Adrenal gland (tissue), 12 donors: ENCODE results near the gene CHST14. TPM values are rescaled to one million over a fixed set of nuclear protein-coding genes. Genes with fewer than 3 reads are reported as not detected.

Experiments
- DNase-seq, 7 donors: peaks; one replicate each; pipeline ENCODE4 v3.0.0-alpha.2; 2019 to 2020
- H3K27ac ChIP-seq, 5 donors: fragments of 200-600 bp; sonication (generic) in 4 of 5; 1 replicate in 3 of 5; 2 replicates in 2 of 5; pipeline versions ENCODE4 v1.5.1 to v1.8.0; 2016 to 2020; ENCODE audit warnings: mild to moderate bottlenecking in 1 of 5
- H3K27me3 ChIP-seq: fragments of 200-600 bp; 2 replicates; pipeline ENCODE4 v1.8.0; 2021
- H3K36me3 ChIP-seq, 2 donors: fragments of 200-600 bp; replicated peaks in 1 of 2; 1 replicate in 1 of 2; 2 replicates in 1 of 2; pipeline versions ENCODE4 v1.5.1 to v1.8.0; 2018 to 2022
- H3K4me1 ChIP-seq, 2 donors: fragments of 200-600 bp; replicated peaks in 1 of 2; 1 replicate in 1 of 2; 2 replicates in 1 of 2; pipeline versions ENCODE4 v1.5.1 to v1.8.0; 2018 to 2021
- H3K4me3 ChIP-seq, 4 donors: fragments of 200-600 bp; sonication (generic) in 3 of 4; one replicate each; pipeline ENCODE4 v1.5.1; 2016 to 2018
- H3K9me3 ChIP-seq, 3 donors: fragments of 200-600 bp; sonication (generic) in 1 of 3; replicated peaks in 1 of 3; 1 replicate in 2 of 3; 2 replicates in 1 of 3; pipeline versions ENCODE4 v1.5.1 to v1.8.0; 2016 to 2021
- POLR2A ChIP-seq, 2 donors: fragments of 450-650 bp; IDR thresholded peaks; one replicate each; pipeline ENCODE4 v1.6.1; 2017; ENCODE audit warnings: antibody characterized with exemption in 2 of 2, mild to moderate bottlenecking in 2 of 2, moderate library complexity in 1 of 2
- WGBS, 4 donors: extraction: QIAGEN DNeasy Blood & Tissue Kit in 2 of 4; methylation state at CpG; one replicate each; pipeline versions ENCODE4 v1.1.5 to v1.1.7; 2013 to 2017; 5-methylcytosine and 5-hydroxymethylcytosine counted together
- intact Hi-C, 2 donors: fragments of 100-400 bp; cut with DNase I; formaldehyde crosslinking; loops; one replicate each; pipeline versions ENCODE4 v1.14.1 to v1.15.0; 2022 to 2023
- polyA plus RNA-seq, 3 donors: library from polyadenylated mRNA; stranded (reverse); fragments of 200-250 nt in 2 of 3; fragments of 350-450 nt in 1 of 3; fragmentation: Illumina TruSeq in 1 of 3; extraction: RNeasy Lipid Tissue Mini Kit (QIAGEN cat#74804) in 1 of 3; gene quantifications; one replicate each; pipeline ENCODE4 v1.2.3, GENCODE V29; 2013 to 2014
- total RNA-seq, 9 donors: library from RNA; depleted of rRNA in 4 of 9; stranded (reverse); fragments of >200 nt in 4 of 9; fragments of 120-200 nt in 1 of 9; fragmentation: NEBNext Ultra II Directional in 1 of 9; extraction: Animal tissue kit (Norgen Biotek cat#: 25700) in 1 of 9; gene quantifications; one replicate each; pipeline versions ENCODE4 v1.1.0 to v1.2.4, GENCODE V29; 2013 to 2023
- TF ChIP-seq, protein P1 (sequence below), 6 experiments: fragments of 450-650 bp in 4 of 6; fragments of 200-600 bp in 2 of 6; sonication (generic) in 1 of 6; IDR thresholded peaks; 1 replicate in 5 of 6; 2 replicates in 1 of 6; pipeline versions ENCODE4 v1.5.1 to v1.8.0; 2016 to 2021; ENCODE audit warnings: antibody characterized with exemption in 6 of 6, mild to moderate bottlenecking in 2 of 6, moderate library complexity in 1 of 6
- donor health status: healthy with polysubstance abuse.
- donor health status: Bipolar disorder and iron deficiency.
- donor health status: DM: yes; HTN: yes; CAD: no.
- donor health status: DM: no; HTN: no; CAD: no.
- donor health status: DM: no; HTN: no; CAD: no.
- donor health status: DM: yes; HTN: yes; CAD: no.

Gene CHST14
- total and polyA plus RNA-seq, 12 donors, result 5.0 to 20.6 (median 10.0) TPM

DNA sequence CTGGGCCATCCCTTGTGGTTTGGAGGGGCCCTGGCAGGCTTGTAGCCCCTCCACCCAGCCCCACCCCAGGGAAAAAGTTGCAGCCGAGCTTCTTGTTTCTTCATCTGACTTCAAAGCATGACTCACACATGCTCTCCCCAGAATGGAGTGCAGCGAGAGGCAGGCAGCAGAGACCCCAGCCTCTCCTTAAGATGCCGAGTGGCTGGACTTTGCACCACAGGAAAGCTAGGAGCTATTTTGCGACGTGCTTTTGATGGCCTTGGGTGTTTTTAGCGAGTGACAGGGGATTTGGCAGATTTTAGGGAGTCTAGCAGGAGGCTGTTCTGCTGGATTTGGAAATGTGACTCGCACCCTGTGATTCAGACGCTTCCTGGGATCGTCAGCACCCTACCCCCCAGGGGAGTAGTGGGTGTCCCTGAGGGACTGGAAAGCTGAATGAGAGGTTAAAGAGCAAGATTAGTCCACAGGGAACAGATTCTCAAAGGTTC, 15.8 kb upstream of the CHST14 start:
- peak in 5 of 7 donors; percentile 54 to 70 (median 66) for DNase-seq
- TF ChIP-seq, protein P1, sequence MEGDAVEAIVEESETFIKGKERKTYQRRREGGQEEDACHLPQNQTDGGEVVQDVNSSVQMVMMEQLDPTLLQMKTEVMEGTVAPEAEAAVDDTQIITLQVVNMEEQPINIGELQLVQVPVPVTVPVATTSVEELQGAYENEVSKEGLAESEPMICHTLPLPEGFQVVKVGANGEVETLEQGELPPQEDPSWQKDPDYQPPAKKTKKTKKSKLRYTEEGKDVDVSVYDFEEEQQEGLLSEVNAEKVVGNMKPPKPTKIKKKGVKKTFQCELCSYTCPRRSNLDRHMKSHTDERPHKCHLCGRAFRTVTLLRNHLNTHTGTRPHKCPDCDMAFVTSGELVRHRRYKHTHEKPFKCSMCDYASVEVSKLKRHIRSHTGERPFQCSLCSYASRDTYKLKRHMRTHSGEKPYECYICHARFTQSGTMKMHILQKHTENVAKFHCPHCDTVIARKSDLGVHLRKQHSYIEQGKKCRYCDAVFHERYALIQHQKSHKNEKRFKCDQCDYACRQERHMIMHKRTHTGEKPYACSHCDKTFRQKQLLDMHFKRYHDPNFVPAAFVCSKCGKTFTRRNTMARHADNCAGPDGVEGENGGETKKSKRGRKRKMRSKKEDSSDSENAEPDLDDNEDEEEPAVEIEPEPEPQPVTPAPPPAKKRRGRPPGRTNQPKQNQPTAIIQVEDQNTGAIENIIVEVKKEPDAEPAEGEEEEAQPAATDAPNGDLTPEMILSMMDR (IDR thresholded peaks at IDR 0.05), result no peak
- TF ChIP-seq POLR2A (IDR thresholded peaks at IDR 0.05), result peak in 1 of 2 donors; percentile 19
- no peaks in the 10 kb centered on the region for H3K9me3 ChIP-seq
- H3K36me3 ChIP-seq, result peaks cover 0 to 10% of the 10 kb centered on the region in 2 donors
- no peaks in the 10 kb centered on the region for H3K27me3 ChIP-seq
- intact Hi-C loops, result no loop called here
- H3K4me1 ChIP-seq, result peaks cover 28 to 46% of the 10 kb centered on the region in 2 donors
- H3K27ac ChIP-seq, result peak overlapping the region in 3 of 5 donors; percentile 61 to 77 (median 64)
- WGBS, 4 donors, result 30 to 42% (median 33%) methylated on average over 6 to 9 of the region's 9 CpGs
- H3K4me3 ChIP-seq, result no peak overlapping the region

DNA sequence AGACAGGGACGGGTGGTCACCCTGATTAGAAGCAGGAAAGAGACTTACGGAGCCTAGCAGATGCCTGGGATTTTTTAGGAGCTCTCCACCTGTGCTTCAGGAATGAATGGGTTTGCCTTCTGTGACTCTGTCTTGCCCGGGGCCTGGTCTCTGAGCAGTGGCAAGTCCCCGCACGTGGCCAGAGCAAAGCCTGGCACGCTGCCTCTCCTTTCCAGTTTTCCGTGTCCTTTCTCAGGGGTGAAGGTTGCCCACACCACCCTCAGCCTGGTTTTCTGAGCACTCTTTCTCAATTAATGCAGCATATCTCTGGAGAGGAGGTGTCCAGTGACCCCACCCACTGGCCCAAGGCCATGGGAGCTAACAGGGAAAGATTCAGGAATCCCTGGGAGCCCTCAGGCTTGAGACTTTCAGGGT, 14.5 kb upstream of the CHST14 start:
- peaks cover 28 to 46% of the 10 kb centered on the region in 2 donors for H3K4me1 ChIP-seq
- 45 to 61% (median 56%) methylated on average over 7 of the region's 7 CpGs for WGBS, 4 donors
- H3K4me3 ChIP-seq, result no peak overlapping the region
- H3K36me3 ChIP-seq, result peaks cover 0 to 10% of the 10 kb centered on the region in 2 donors
- H3K27me3 ChIP-seq, result no peaks in the 10 kb centered on the region
- peak overlapping the region in 4 of 5 donors; percentile 4 to 77 (median 38) for H3K27ac ChIP-seq
- no peaks in the 10 kb centered on the region for H3K9me3 ChIP-seq
- DNase-seq, result peak; percentile 75 to 92 (median 86)
- intact Hi-C loops, result no loop called here
- TF ChIP-seq, protein P1 (IDR thresholded peaks at IDR 0.05), result no peak
- TF ChIP-seq POLR2A (IDR thresholded peaks at IDR 0.05), result no peak

DNA sequence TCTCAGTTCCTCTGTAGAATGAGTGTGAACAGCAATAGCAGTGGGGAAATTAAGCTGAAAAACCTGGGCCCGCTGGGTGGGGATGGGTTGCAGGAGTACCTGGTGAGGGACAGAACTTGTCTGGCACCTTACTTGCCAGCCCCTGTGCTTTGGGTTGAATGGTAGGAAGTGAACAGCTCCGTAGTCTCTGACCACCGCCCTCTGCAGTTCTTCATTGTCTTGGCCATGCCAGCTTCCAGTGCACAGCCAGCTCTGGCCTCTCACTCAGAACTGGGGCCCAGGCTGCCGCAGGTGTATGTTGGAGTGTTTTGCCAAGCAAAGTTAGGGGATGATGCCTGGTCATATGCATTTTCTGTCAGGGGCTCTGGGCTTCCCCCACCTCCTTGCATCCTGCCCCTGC, 14.0 kb upstream of the CHST14 start:
- H3K27me3 ChIP-seq, result no peaks in the 10 kb centered on the region
- peaks cover 0 to 12% of the 10 kb centered on the region in 2 donors for H3K36me3 ChIP-seq
- peaks cover 28 to 46% of the 10 kb centered on the region in 2 donors for H3K4me1 ChIP-seq
- no peak overlapping the region for H3K4me3 ChIP-seq
- no peak for TF ChIP-seq POLR2A (IDR thresholded peaks at IDR 0.05)
- TF ChIP-seq, protein P1 (IDR thresholded peaks at IDR 0.05), result no peak
- intact Hi-C loops, result no loop called here
- 46 to 75% (median 52%) methylated on average over 2 to 4 of the region's 4 CpGs for WGBS, 4 donors
- no peaks in the 10 kb centered on the region for H3K9me3 ChIP-seq
- no peak for DNase-seq
- peak overlapping the region in 4 of 5 donors; percentile 4 to 77 (median 38) for H3K27ac ChIP-seq

DNA sequence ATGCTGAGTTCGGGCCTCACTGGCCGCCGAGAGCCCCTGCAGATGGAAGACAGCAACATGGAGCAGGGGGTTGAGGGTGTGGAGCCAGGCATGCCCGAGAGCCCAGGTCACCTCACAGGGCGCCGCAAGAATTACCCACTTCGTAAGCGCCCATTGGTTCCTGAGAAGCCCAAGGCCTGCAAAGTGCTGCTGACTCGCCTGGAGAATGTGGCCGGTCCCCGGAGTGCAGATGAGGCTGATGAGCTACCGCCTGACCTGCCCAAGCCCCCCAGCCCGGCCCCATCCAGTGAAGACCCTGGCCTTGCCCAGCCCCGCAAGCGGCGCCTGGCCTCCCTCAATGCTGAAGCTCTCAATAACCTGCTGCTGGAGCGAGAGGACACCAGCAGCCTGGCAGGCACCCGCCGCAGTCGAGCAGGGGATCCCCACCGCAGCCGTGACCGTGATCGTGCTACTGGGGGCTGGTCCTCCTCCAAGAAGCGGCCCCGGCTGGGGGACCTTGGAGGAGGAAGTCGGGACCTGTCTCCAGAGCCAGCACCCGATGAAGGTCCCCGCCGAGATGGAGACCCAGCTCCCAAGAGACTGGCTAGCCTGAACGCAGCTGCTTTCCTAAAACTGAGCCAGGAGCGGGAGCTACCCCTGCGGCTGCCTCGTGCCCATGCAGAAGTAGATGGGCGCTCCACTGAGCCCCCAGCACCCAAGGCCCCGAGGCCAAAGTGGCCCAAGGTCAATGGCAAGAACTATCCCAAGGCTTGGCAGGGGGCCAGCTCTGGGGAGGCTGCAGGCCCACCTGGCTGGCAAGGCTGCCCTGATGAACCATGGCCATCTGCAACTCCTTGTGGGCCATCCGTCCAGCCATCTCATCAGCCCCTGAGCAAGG, 12.1 kb upstream of the CHST14 start:
- TF ChIP-seq, protein P1 (IDR thresholded peaks at IDR 0.05), result no peak
- TF ChIP-seq POLR2A (IDR thresholded peaks at IDR 0.05), result no peak
- H3K27me3 ChIP-seq, result no peaks in the 10 kb centered on the region
- no peak overlapping the region for H3K4me3 ChIP-seq
- peaks cover 0 to 28% of the 10 kb centered on the region in 2 donors for H3K36me3 ChIP-seq
- H3K4me1 ChIP-seq, result peaks cover 28 to 40% of the 10 kb centered on the region in 2 donors
- no peaks in the 10 kb centered on the region for H3K9me3 ChIP-seq
- no peak for DNase-seq
- no peak overlapping the region for H3K27ac ChIP-seq
- WGBS, 4 donors, result 88 to 96% (median 89%) methylated on average over 11 to 37 of the region's 37 CpGs
- intact Hi-C loops, result no loop called here
